ENCODE data around the gene TSPAN8. TPM values are rescaled to one million over a fixed set of nuclear protein-coding genes. Genes with fewer than 3 reads are reported as not detected.
"Not testable (repeated sequence)": the region's sequence is repeated elsewhere in the genome, so short reads cannot be mapped to it uniquely, and the experiment has no call there.

The TSPAN8 gene
- total RNA-seq, 4 donors from 2014 or later, result 0.29 to 16.3 (median 1.6) TPM

DNA sequence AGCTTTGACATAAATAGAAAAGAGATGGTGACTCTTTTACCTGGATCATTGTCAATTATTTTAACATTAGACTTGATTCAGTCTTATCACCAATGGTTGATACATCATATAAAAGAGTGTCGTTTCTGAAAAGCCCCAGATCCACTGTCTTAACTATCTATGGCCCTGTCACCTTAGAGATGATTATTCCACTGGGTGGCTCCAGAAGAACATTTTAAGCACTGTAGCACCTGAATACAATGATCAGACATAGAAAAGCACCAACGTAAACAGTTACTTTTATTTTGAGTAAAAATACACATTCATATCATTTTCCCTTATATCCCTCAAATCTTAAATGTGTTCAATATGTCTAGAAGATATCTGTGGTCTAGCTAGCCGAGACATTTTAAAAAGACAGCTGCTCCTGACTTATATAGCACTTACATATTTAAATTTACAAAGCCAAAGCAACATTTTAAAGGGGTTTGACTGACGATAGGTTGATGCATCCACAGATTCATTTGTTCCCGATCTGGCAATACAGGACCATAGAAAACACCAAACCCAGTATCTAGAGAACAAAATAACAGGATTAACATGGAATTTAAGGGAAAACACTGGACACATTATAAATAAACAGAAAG, 32.9 kb downstream of the TSPAN8 start:
- no peak overlapping the region for H3K27ac ChIP-seq
- no peaks in the 10 kb centered on the region for H3K36me3 ChIP-seq
- H3K27me3 ChIP-seq, result no peaks in the 10 kb centered on the region
- no peak for DNase-seq
- intact Hi-C loops (cut with DNase I; ENCODE audit: low total_unique reads), result no loop called here
- no peaks in the 10 kb centered on the region for H3K4me1 ChIP-seq
- no peak for TF ChIP-seq POLR2A (IDR thresholded peaks at IDR 0.05)
- TF ChIP-seq, protein P1, sequence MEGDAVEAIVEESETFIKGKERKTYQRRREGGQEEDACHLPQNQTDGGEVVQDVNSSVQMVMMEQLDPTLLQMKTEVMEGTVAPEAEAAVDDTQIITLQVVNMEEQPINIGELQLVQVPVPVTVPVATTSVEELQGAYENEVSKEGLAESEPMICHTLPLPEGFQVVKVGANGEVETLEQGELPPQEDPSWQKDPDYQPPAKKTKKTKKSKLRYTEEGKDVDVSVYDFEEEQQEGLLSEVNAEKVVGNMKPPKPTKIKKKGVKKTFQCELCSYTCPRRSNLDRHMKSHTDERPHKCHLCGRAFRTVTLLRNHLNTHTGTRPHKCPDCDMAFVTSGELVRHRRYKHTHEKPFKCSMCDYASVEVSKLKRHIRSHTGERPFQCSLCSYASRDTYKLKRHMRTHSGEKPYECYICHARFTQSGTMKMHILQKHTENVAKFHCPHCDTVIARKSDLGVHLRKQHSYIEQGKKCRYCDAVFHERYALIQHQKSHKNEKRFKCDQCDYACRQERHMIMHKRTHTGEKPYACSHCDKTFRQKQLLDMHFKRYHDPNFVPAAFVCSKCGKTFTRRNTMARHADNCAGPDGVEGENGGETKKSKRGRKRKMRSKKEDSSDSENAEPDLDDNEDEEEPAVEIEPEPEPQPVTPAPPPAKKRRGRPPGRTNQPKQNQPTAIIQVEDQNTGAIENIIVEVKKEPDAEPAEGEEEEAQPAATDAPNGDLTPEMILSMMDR (IDR thresholded peaks at IDR 0.05), result no peak
- H3K9me3 ChIP-seq, result no peaks in the 10 kb centered on the region
- no peak overlapping the region for H3K4me3 ChIP-seq

DNA sequence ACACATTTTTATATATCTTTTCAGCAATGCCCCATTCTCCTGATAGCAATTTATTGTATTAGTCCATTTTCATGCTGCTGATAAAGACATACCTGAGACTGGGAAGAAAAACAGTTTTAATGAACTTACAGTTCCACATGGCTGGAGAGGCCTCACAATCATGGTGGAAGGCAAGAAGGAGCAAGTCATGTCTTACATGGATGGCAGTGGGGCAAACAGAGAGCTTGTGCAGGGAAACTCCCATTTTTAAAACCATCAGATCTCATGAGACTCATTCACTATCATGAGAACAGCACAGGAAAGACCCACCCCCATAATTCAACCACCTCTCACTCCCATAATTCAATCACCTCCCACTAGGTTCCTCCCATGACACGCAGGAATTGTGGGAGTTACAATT, 44.7 kb downstream of the TSPAN8 start:
- H3K9me3 ChIP-seq; H3K4me1 ChIP-seq; H3K27ac ChIP-seq; H3K4me3 ChIP-seq; H3K27me3 ChIP-seq; H3K36me3 ChIP-seq; intact Hi-C loops (cut with DNase I; ENCODE audit: low total_unique reads); DNase-seq: not testable (repeated sequence)

DNA sequence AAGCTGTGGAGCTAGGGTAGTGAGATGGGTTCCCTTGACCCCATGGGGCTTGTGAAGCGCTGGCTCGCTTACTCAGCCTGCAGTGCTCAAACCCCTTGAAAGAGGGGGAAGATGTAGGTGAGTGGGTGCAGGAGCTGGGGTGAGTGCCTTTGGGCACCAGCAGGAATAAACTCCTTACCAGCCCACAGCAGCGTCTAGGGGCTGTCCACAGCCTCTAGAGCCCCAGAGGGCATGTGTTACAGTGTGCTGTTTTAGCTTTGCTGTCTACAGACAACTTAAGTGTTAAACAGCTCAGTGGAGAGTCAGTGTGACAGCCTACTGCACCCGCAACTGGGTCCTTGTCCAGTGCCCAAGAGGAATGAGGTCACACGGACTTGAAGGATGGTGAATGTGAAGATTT, 48.0 kb downstream of the TSPAN8 start:
- Histone ChIP-seq H3K27ac (no peak overlapping the region), H3K4me1 (no peaks in the 10 kb centered on the region), H3K4me3 (no peak overlapping the region), H3K36me3 (no peaks in the 10 kb centered on the region), H3K27me3 (no peaks in the 10 kb centered on the region), H3K9me3 (no peaks in the 10 kb centered on the region)
- TF ChIP-seq POLR2A (IDR thresholded peaks at IDR 0.05), result no peak
- TF ChIP-seq, protein P1 (IDR thresholded peaks at IDR 0.05), result no peak
- no peak for DNase-seq
- intact Hi-C loops (cut with DNase I; ENCODE audit: low total_unique reads), result no loop called here

DNA sequence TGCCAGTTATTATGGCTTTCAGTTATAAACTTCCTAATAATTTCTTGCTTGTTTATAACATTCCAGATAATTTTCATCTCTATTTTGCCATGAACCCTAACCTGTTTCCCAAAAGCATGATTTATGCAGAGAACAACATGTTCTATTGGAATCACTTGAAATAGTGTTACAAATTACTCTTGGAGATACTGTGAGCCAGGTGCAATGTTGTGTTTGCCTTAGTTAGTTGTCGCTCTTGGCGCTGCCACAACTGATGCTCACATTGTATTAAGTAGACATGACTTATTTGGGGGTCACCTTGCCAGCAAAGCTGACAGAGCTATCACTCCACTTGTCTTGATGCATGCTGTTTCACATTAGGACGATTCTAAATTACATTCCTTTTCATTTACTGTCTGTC, 49.4 kb downstream of the TSPAN8 start:
- no peaks in the 10 kb centered on the region for H3K9me3 ChIP-seq
- no peak for DNase-seq
- TF ChIP-seq, protein P1 (IDR thresholded peaks at IDR 0.05), result no peak
- intact Hi-C loops (cut with DNase I; ENCODE audit: low total_unique reads), result no loop called here
- H3K27ac ChIP-seq, result no peak overlapping the region
- no peaks in the 10 kb centered on the region for H3K4me1 ChIP-seq
- no peaks in the 10 kb centered on the region for H3K36me3 ChIP-seq
- no peak overlapping the region for H3K4me3 ChIP-seq
- H3K27me3 ChIP-seq, result no peaks in the 10 kb centered on the region

DNA sequence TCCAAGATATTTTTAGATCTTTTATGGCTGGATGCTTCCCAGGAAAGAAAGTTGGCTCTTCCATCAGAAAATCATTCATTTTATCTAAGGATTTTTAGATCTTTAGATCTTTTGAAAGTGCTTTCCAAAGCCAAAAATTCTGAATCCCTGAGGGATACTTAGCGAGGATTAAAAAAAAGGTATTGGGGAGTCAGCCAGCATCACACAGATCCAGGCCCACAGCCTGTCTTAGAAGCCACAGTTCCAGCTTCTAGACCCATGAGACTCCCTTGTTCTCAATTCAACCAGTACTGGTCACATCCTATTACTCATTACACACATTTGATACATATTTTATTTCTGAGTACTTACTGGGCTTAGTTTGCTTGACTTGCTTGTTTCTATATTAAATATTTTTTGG, 49.9 kb downstream of the TSPAN8 start:
- H3K4me1 ChIP-seq, result no peaks in the 10 kb centered on the region
- TF ChIP-seq, protein P1 (IDR thresholded peaks at IDR 0.05), result no peak
- TF ChIP-seq POLR2A (IDR thresholded peaks at IDR 0.05), result no peak

DNA sequence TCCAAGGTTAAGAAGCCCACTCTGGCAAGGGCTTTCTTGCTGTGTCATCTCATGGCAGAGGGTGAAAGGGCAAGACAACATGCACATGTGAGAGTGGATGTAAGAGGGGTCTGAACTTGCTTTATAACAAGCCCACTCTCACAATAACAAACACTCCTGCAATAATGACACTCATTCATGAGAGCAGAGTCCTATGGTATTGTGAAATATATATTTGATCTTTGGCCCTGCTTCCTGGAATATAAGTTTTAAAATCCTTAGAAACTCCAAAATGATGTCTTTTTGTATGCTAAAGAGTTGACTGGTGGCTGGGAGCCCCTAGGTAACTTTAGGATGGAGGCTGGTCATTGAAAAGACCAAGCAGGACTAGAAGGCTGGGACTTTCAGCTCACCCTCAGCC, 51.8 kb downstream of the TSPAN8 start:
- Histone ChIP-seq H3K27me3 (no peaks in the 10 kb centered on the region), H3K9me3 (no peaks in the 10 kb centered on the region), H3K27ac (no peak overlapping the region), H3K4me1 (no peaks in the 10 kb centered on the region), H3K4me3 (no peak overlapping the region), H3K36me3 (no peaks in the 10 kb centered on the region)
- intact Hi-C loops (cut with DNase I; ENCODE audit: low total_unique reads), result no loop called here
- DNase-seq, result no peak
- TF ChIP-seq, protein P1 (IDR thresholded peaks at IDR 0.05), result no peak
- TF ChIP-seq POLR2A (IDR thresholded peaks at IDR 0.05), result no peak

More for the DNA sequence above, 49.9 kb downstream of the TSPAN8 start:
- Histone ChIP-seq H3K9me3 (no peaks in the 10 kb centered on the region), H3K36me3 (no peaks in the 10 kb centered on the region), H3K27ac (no peak overlapping the region), H3K4me3 (no peak overlapping the region), H3K27me3 (no peaks in the 10 kb centered on the region)
- intact Hi-C loops (cut with DNase I; ENCODE audit: low total_unique reads), result no loop called here
- no peak for DNase-seq
